ENCODE measurements around the gene UCK2. TPM values are rescaled to one million over a fixed set of nuclear protein-coding genes. Genes with fewer than 3 reads are reported as not detected.

UCK2 gene
- polyA plus RNA-seq, 3 donors = 12.4 to 15.4 (median 12.8) TPM

DNA sequence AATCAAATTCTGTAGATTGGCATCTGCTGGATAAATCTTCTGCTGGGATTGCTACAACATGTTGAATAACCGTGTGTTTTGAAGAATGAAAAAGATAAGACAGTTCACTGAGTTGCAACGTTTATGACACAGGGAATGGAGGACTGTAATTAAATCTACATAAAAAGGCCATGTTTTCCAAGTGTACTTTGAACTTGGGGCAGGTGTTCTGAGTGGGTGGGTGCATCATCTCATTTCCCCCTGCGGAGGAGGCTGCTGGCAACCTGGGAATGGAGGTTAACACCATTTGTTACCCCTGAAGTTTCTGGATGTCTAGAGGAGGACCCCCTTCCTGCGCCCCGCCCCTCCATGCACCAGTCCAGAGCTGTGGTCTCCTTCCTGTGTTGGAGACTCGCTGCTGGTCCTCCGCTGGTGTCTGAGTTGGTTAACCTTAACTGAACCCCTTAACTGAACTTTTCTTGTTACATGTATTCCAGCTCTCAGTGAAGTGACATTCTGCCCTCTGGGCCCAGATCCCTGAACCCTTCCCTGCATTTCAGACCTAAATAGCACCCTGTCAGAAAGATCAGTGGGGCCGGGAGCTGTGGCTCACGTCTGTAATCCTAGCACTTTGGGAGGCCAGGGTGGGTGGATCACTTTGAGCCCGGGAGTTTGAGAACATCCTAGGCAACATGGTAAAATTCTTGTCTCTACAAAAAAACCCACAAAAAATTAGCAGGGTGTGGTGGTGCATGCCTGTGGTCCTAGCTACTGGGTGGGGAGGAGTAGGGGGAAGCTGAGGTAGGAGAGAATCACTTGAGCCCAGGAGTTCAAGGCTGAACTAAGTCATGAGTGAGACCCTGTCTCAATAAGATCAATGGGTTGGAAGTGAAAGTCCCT, 31.8 kb downstream of the UCK2 start:
- Histone ChIP-seq H3K4me3 (replicated peaks in 1 of 3; ENCODE audit: low read depth in 2 of 3, low read length in 3 of 3) (no peak overlapping the region), H4K20me1 (ENCODE audit: insufficient read depth, low read length) (peaks cover 9% of the 10 kb centered on the region), H3K9me3 (replicated peaks in 1 of 2; ENCODE audit: control insufficient read depth in 1 of 2, insufficient read depth in 1 of 2, low read length in 2 of 2) (no peaks in the 10 kb centered on the region), H2AFZ (ENCODE audit: insufficient read depth, low read depth, low read length, poor library complexity, severe bottlenecking) (no peak overlapping the region), H3K36me3 (replicated peaks in 1 of 2; ENCODE audit: control insufficient read depth in 1 of 2, insufficient read depth in 2 of 2, low read length in 2 of 2) (no peaks in the 10 kb centered on the region), H3K9ac (ENCODE audit: insufficient read depth, low read length, poor library complexity, severe bottlenecking) (no peak overlapping the region), H3K27ac (ENCODE audit: low read depth in 1 of 2, low read length in 2 of 2) (peak overlapping the region in 1 of 2 donors; percentile 71), H3K4me1 (ENCODE audit: control insufficient read depth in 1 of 2, insufficient read depth in 2 of 2, low read length in 2 of 2) (peaks cover 64 to 67% of the 10 kb centered on the region in 2 donors), H3K27me3 (ENCODE audit: control insufficient read depth in 2 of 2, insufficient read depth in 2 of 2, low read length in 2 of 2) (no peaks in the 10 kb centered on the region), H3K79me2 (ENCODE audit: insufficient read depth, low read length) (peaks cover 91% of the 10 kb centered on the region), H3K4me2 (replicated peaks; ENCODE audit: extremely low read depth, low read length, poor library complexity, severe bottlenecking) (no peak overlapping the region)
- Mint-ChIP-seq H3K4me3 (no peak overlapping the region), H3K9me3 (no peaks in the 10 kb centered on the region), H3K4me1 (peaks cover 73% of the 10 kb centered on the region), H3K36me3 (no peaks in the 10 kb centered on the region), H3K27me3 (ENCODE audit: low read depth in 3 of 3) (peaks cover 0 to 4% (median 0%) of the 10 kb centered on the region in 3 donors), H3K27ac (peak overlapping the region in 3 of 7 donors; percentile 69 to 94 (median 82))
- 89% methylated on average over 7 of the region's 10 CpGs for WGBS (ENCODE audit: insufficient coverage)
- intact Hi-C loops (cut with micrococcal nuclease) = no loop called here
- TF ChIP-seq, protein P1, sequence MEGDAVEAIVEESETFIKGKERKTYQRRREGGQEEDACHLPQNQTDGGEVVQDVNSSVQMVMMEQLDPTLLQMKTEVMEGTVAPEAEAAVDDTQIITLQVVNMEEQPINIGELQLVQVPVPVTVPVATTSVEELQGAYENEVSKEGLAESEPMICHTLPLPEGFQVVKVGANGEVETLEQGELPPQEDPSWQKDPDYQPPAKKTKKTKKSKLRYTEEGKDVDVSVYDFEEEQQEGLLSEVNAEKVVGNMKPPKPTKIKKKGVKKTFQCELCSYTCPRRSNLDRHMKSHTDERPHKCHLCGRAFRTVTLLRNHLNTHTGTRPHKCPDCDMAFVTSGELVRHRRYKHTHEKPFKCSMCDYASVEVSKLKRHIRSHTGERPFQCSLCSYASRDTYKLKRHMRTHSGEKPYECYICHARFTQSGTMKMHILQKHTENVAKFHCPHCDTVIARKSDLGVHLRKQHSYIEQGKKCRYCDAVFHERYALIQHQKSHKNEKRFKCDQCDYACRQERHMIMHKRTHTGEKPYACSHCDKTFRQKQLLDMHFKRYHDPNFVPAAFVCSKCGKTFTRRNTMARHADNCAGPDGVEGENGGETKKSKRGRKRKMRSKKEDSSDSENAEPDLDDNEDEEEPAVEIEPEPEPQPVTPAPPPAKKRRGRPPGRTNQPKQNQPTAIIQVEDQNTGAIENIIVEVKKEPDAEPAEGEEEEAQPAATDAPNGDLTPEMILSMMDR (IDR thresholded peaks at IDR 0.05) = no peak
- DNase-seq = no peak

DNA sequence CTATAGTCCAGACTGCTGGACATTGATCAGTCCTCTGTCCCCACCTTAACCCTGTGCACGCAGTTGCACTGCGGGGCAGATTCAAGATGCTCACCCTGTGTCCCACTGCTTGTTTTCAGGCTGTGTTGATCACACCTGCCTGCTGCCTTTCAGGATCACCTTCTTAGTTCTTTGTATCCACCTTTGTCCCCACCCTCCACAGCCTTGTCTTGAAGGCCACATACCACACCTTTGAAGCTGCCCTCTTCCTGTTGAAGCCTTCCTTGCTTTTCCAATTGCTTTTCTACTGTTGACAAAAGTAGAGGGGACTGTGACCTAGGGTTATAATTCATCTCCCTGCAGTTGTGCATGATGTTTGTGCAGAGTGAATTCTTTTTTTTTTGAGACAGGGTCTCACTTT, 32.7 kb downstream of the UCK2 start:
- Histone ChIP-seq H3K4me3 (replicated peaks in 1 of 3; ENCODE audit: low read depth in 2 of 3, low read length in 3 of 3) (no peak overlapping the region), H2AFZ (ENCODE audit: insufficient read depth, low read depth, low read length, poor library complexity, severe bottlenecking) (no peak overlapping the region), H3K36me3 (replicated peaks in 1 of 2; ENCODE audit: control insufficient read depth in 1 of 2, insufficient read depth in 2 of 2, low read length in 2 of 2) (no peaks in the 10 kb centered on the region), H3K79me2 (ENCODE audit: insufficient read depth, low read length) (peaks cover 94% of the 10 kb centered on the region), H3K9me3 (replicated peaks in 1 of 2; ENCODE audit: control insufficient read depth in 1 of 2, insufficient read depth in 1 of 2, low read length in 2 of 2) (no peaks in the 10 kb centered on the region), H3K27ac (ENCODE audit: low read depth in 1 of 2, low read length in 2 of 2) (no peak overlapping the region), H3K4me2 (replicated peaks; ENCODE audit: extremely low read depth, low read length, poor library complexity, severe bottlenecking) (no peak overlapping the region), H4K20me1 (ENCODE audit: insufficient read depth, low read length) (peaks cover 9% of the 10 kb centered on the region), H3K9ac (ENCODE audit: insufficient read depth, low read length, poor library complexity, severe bottlenecking) (no peak overlapping the region), H3K4me1 (ENCODE audit: control insufficient read depth in 1 of 2, insufficient read depth in 2 of 2, low read length in 2 of 2) (peaks cover 56 to 58% of the 10 kb centered on the region in 2 donors), H3K27me3 (ENCODE audit: control insufficient read depth in 2 of 2, insufficient read depth in 2 of 2, low read length in 2 of 2) (no peaks in the 10 kb centered on the region)
- 100% methylated on average over 2 of the region's 2 CpGs for WGBS (ENCODE audit: insufficient coverage)
- no peak for DNase-seq
- H3K27me3 Mint-ChIP-seq (ENCODE audit: low read depth in 3 of 3) = no peaks in the 10 kb centered on the region
- no peak overlapping the region for H3K4me3 Mint-ChIP-seq
- no peaks in the 10 kb centered on the region for H3K36me3 Mint-ChIP-seq
- peaks cover 66% of the 10 kb centered on the region for H3K4me1 Mint-ChIP-seq
- H3K9me3 Mint-ChIP-seq = no peaks in the 10 kb centered on the region
- intact Hi-C loops (cut with micrococcal nuclease) = no loop called here
- H3K27ac Mint-ChIP-seq = peak overlapping the region in 4 of 7 donors; percentile 22 to 68 (median 34)
- TF ChIP-seq, protein P1 (IDR thresholded peaks at IDR 0.05) = no peak

Data from CD14-positive monocyte (primary cell).